T47D (cell line): ENCODE results near the gene UGT8.
"Not testable (repeated sequence)": the region's sequence is repeated elsewhere in the genome, so short reads cannot be mapped to it uniquely, and the experiment has no call there.

Experiments used
- DNase-seq, 2 experiments: peaks; one replicate each; pipeline versions ENCODE4 v3.0.0 to v3.0.0-alpha.2; 2011 to 2012; ENCODE audit warnings: low read depth in 1 of 2, low spot score in 1 of 2
- JUND ChIP-seq: IDR thresholded peaks from 2 replicates; pipeline ENCODE4 v1.6.1; 2012; ENCODE audit warnings: low read depth
- in situ Hi-C: cut with HindIII; loops from 2 replicates; pipeline ENCODE4 v1.10.0; 2016; ENCODE audit warnings: low sequenced_read_pairs, low pct_unique_long_range_greater_than_20kb

UGT8 gene

GRCh38 chr4:114595921-114596320, 2.7 kb upstream of the UGT8 start:
- in situ Hi-C loops: no loop called here
- no peak for TF ChIP-seq JUND
- DNase-seq: no peak

GRCh38 chr4:114597410-114598115, 1.0 kb upstream of the UGT8 start:
- in situ Hi-C loops: no loop called here
- DNase-seq: no peak
- no peak for TF ChIP-seq JUND

- TF ChIP-seq JUND: no peak
- DNase-seq: no peak
- in situ Hi-C loops: no loop called here
These were observed 760 bp downstream of the UGT8 start for GRCh38 chr4:114599231-114599902.

- no peak for DNase-seq
- in situ Hi-C loops: no loop called here
These were observed 1.4 kb downstream of the UGT8 start for GRCh38 chr4:114599903-114600552.

GRCh38 chr4:114600672-114601071, 2.1 kb downstream of the UGT8 start:
- in situ Hi-C loops: no loop called here
- no peak for DNase-seq
- TF ChIP-seq JUND: no peak

More at GRCh38 chr4:114599903-114600552, 1.4 kb downstream of the UGT8 start:
- no peak for TF ChIP-seq JUND

GRCh38 chr4:114601304-114602052, 2.9 kb downstream of the UGT8 start:
- TF ChIP-seq JUND: no peak
- in situ Hi-C loops: no loop called here
- no peak for DNase-seq

- no peak for DNase-seq
- in situ Hi-C loops: no loop called here
- TF ChIP-seq JUND: no peak
These were observed 4.9 kb downstream of the UGT8 start for GRCh38 chr4:114603497-114603896.

GRCh38 chr4:114606245-114606644, 7.6 kb downstream of the UGT8 start:
- no peak for TF ChIP-seq JUND
- peak in 1 of 2 experiments; percentile 52 for DNase-seq
- in situ Hi-C loops: no loop called here

GRCh38 chr4:114607056-114607455, 8.4 kb downstream of the UGT8 start:
- no peak for TF ChIP-seq JUND
- no peak for DNase-seq
- in situ Hi-C loops: no loop called here

GRCh38 chr4:114613560-114613959, 15.0 kb downstream of the UGT8 start:
- in situ Hi-C loops: no loop called here
- DNase-seq: no peak
- no peak for TF ChIP-seq JUND

- TF ChIP-seq JUND: no peak
- in situ Hi-C loops: no loop called here
- no peak for DNase-seq
These were observed 16.8 kb downstream of the UGT8 start for GRCh38 chr4:114615435-114615834.

GRCh38 chr4:114616036-114616435, 17.4 kb downstream of the UGT8 start:
- DNase-seq: peak in 1 of 2 experiments; percentile 36
- in situ Hi-C loops: not testable (repeated sequence)
